Putamen (tissue), 1 donor: Measurements from ENCODE around the gene PNMA8C.
"Not testable (repeated sequence)": the region's sequence is repeated elsewhere in the genome, so short reads cannot be mapped to it uniquely, and the experiment has no call there.

Experiments used
- DNase-seq: peaks from one replicate; pipeline ENCODE4 v3.0.0-alpha.2; 2016; ENCODE audit warnings: low spot score

Gene PNMA8C

GRCh38 chr19:46388311-46389095 lies 40.2 kb downstream of the PNMA8C start:
- no peak for DNase-seq

- no peak for DNase-seq
Observed at GRCh38 chr19:46387713-46388130, 41.0 kb downstream of the PNMA8C start.

GRCh38 chr19:46386996-46387712 lies 41.6 kb downstream of the PNMA8C start:
- DNase-seq: no peak

GRCh38 chr19:46386151-46386550 lies 42.6 kb downstream of the PNMA8C start:
- no peak for DNase-seq

- no peak for DNase-seq
Observed at GRCh38 chr19:46385636-46386035, 43.1 kb downstream of the PNMA8C start.

- DNase-seq: no peak
Observed at GRCh38 chr19:46384396-46384795, 44.3 kb downstream of the PNMA8C start.

- DNase-seq: no peak
Observed at GRCh38 chr19:46383846-46384245, 44.9 kb downstream of the PNMA8C start.

- DNase-seq: no peak
Observed at GRCh38 chr19:46383171-46383815, 45.4 kb downstream of the PNMA8C start.

- DNase-seq: no peak
Observed at GRCh38 chr19:46381756-46382345, 46.9 kb downstream of the PNMA8C start.

- DNase-seq: no peak
Observed at GRCh38 chr19:46381346-46381745, 47.4 kb downstream of the PNMA8C start.

GRCh38 chr19:46380690-46381089 lies 48.0 kb downstream of the PNMA8C start:
- no peak for DNase-seq

GRCh38 chr19:46378268-46378667 lies 50.5 kb downstream of the PNMA8C start:
- no peak for DNase-seq

GRCh38 chr19:46376241-46377153 lies 52.2 kb downstream of the PNMA8C start:
- no peak for DNase-seq

GRCh38 chr19:46375476-46376067 lies 53.2 kb downstream of the PNMA8C start:
- DNase-seq: not testable (repeated sequence)
